HepG2 (cell line): Measurements from ENCODE around the gene KMT2B. TPM values are rescaled to one million over a fixed set of nuclear protein-coding genes. Genes with fewer than 3 reads are reported as not detected.

Experiments
- ATAC-seq: fragments of 200-7000 bp; cut with Tn5 transposase; 3 replicates; pipeline ENCODE4 v1.9.1; 2020; ENCODE audit warnings: mild to moderate bottlenecking, moderate library complexity
- BruUV-seq: library from RNA; stranded (reverse); fragments of 400-500 nt; replicated peaks from 2 replicates; lab custom pipeline; 2021; lab: Mats Ljungman, UMichigan
- CTCF ChIA-PET: fragments of 300-600 bp; formaldehyde crosslinking; extraction: SDS; loops from one replicate; lab custom pipeline; 2021; ENCODE audit warnings: low total read pairs, inconsistent platforms, low intra/inter-chr PET ratio; lab: Yijun Ruan, JAX
- POLR2A ChIA-PET: fragments of 350-600 bp; sonication (Branson Sonifier 250); formaldehyde crosslinking; loops from one replicate; lab custom pipeline; 2020; ENCODE audit warnings: antibody characterized with exemption, inconsistent platforms; lab: Yijun Ruan, JAX
- DNase-seq: peaks from one replicate; pipeline ENCODE4 v3.0.0-alpha.2; 2015; ENCODE audit warnings: low spot score
- FAIRE-seq: peaks from 3 replicates; lab custom pipeline; 2011; peaks lifted over from hg19 to GRCh38; lab: Jason Lieb, UNC
- H2AFZ ChIP-seq: one replicate; pipeline ENCODE4 v1.6.1; 2011; ENCODE audit warnings: low read length, inconsistent platforms
- H3K27ac ChIP-seq: fragments of 300-600 bp; 3 replicates; pipeline ENCODE4 v1.8.0; 2011; ENCODE audit warnings: mixed run types, mild to moderate bottlenecking, mixed read lengths, low read length, inconsistent platforms; ENCODE audit not compliant: insufficient read depth; ENCODE audit errors: extremely low read length
- H3K27me3 ChIP-seq, 2 experiments: fragments of 200-600 bp in 1 of 2; 2 replicates in 1 of 2; 3 replicates in 1 of 2; pipeline versions ENCODE4 v1.6.0 to v1.8.0; 2011; ENCODE audit warnings: low read length in 2 of 2, mild to moderate bottlenecking in 2 of 2, moderate library complexity in 2 of 2, inconsistent platforms in 1 of 2; ENCODE audit not compliant: insufficient read depth in 2 of 2, control insufficient read depth in 1 of 2
- H3K36me3 ChIP-seq, 2 experiments: fragments of 200-600 bp in 1 of 2; replicated peaks in 1 of 2; 2 replicates in 1 of 2; 3 replicates in 1 of 2; pipeline versions ENCODE4 v1.5.1 to v1.8.0; 2011; ENCODE audit warnings: low read length in 2 of 2, inconsistent platforms in 1 of 2; ENCODE audit not compliant: insufficient read depth in 2 of 2, control insufficient read depth in 1 of 2
- H3K4me1 ChIP-seq: 2 replicates; pipeline ENCODE4 v1.5.1; 2012; ENCODE audit warnings: low read length, inconsistent platforms; ENCODE audit not compliant: insufficient read depth
- H3K4me2 ChIP-seq: 2 replicates; pipeline ENCODE4 v1.6.0; 2011; ENCODE audit warnings: low read depth, low read length, inconsistent platforms
- H3K4me3 ChIP-seq, 3 experiments: fragments of 200-600 bp in 1 of 3; sonication (generic), shearing (Covaris generic) in 1 of 3; replicated peaks in 1 of 3; 2 replicates each; pipeline ENCODE4 v1.5.1; 2011 to 2016; ENCODE audit warnings: low read length in 3 of 3, inconsistent platforms in 2 of 3, low read depth in 2 of 3, mild to moderate bottlenecking in 2 of 3, control low read depth in 1 of 3, mixed read lengths in 1 of 3; ENCODE audit not compliant: insufficient read depth in 1 of 3
- H3K79me2 ChIP-seq: one replicate; pipeline ENCODE4 v1.6.1; 2011; ENCODE audit warnings: low read length, inconsistent platforms; ENCODE audit not compliant: insufficient read depth
- H3K9ac ChIP-seq: 2 replicates; pipeline ENCODE4 v1.6.0; 2011; ENCODE audit warnings: mild to moderate bottlenecking, low read depth, low read length, inconsistent platforms; ENCODE audit not compliant: insufficient read depth
- H3K9me3 ChIP-seq: 2 replicates; pipeline ENCODE4 v1.5.1; 2012; ENCODE audit warnings: mild to moderate bottlenecking, low read length
- H4K20me1 ChIP-seq: 2 replicates; pipeline ENCODE4 v1.6.0; 2011; ENCODE audit warnings: inconsistent platforms, mild to moderate bottlenecking, low read length, moderate library complexity; ENCODE audit not compliant: insufficient read depth
- AGO2 ChIP-seq: fragments of 200-400 bp; formaldehyde crosslinking; optimal IDR thresholded peaks from 2 replicates; pipeline ENCODE3; 2017; ENCODE audit warnings: mild to moderate bottlenecking, low read depth, low read length, moderate library complexity
- ARNT ChIP-seq: fragments of 450-650 bp; IDR thresholded peaks from 2 replicates; pipeline ENCODE4 v1.6.1; 2017
- ETV6 ChIP-seq: sonication (generic); formaldehyde crosslinking; conservative IDR thresholded peaks from 2 replicates; pipeline ENCODE4 v1.4.0; 2020; ENCODE audit warnings: missing genetic modification reagents
- JUNB ChIP-seq: sonication (generic); formaldehyde crosslinking; IDR thresholded peaks from 2 replicates; pipeline ENCODE4 v1.8.0; 2022; ENCODE audit warnings: missing genetic modification reagents, mild to moderate bottlenecking, borderline replicate concordance
- PBX2 ChIP-seq: IDR thresholded peaks from 2 replicates; pipeline ENCODE4 v1.6.1; 2016; ENCODE audit warnings: control low read depth
- RAD51 ChIP-seq: fragments of 450-650 bp; IDR thresholded peaks from 2 replicates; pipeline ENCODE4 v1.6.1; 2016; ENCODE audit warnings: borderline replicate concordance
- RBFOX2 ChIP-seq: fragments of 200-400 bp; formaldehyde crosslinking; IDR thresholded peaks from 2 replicates; pipeline ENCODE4 v1.6.1; 2017; ENCODE audit warnings: low read depth, mild to moderate bottlenecking, low read length
- RERE ChIP-seq: IDR thresholded peaks from 2 replicates; pipeline ENCODE4 v1.6.1; 2016; ENCODE audit warnings: low read depth, missing genetic modification reagents, missing compliant biosample characterization
- SKI ChIP-seq: fragments of 450-650 bp; IDR thresholded peaks from one replicate; pipeline ENCODE4 v1.6.1; 2018; ENCODE audit warnings: mild to moderate bottlenecking; ENCODE audit not compliant: partially characterized antibody
- SMAD3 ChIP-seq: sonication (generic); formaldehyde crosslinking; IDR thresholded peaks from 2 replicates; pipeline ENCODE4 v1.4.0; 2020; ENCODE audit warnings: missing genetic modification reagents
- ZFP36L2 ChIP-seq: sonication (generic); formaldehyde crosslinking; IDR thresholded peaks from 2 replicates; pipeline ENCODE4 v1.4.0; 2020; ENCODE audit warnings: missing genetic modification reagents
- WGBS: methylation state at CpG from one replicate; pipeline ENCODE4 v1.1.6; 2017; ENCODE audit warnings: low lambda C conversion rate; 5-methylcytosine and 5-hydroxymethylcytosine counted together
- in situ Hi-C: cut with HindIII; loops from 2 replicates; pipeline ENCODE4 v1.10.0; 2017; ENCODE audit warnings: low pct_unique_long_range_greater_than_20kb; ENCODE audit not compliant: extremely low pct_ligation_motif_present
- intact Hi-C: fragments of 100-400 bp; cut with micrococcal nuclease; formaldehyde crosslinking; loops from one replicate; pipeline ENCODE4 v1.10.0; 2022; ENCODE audit not compliant: unreplicated experiment
- polyA plus RNA-seq, 8 experiments: library from polyadenylated mRNA; depleted of rRNA in 3 of 8; stranded (reverse) in 7 of 8; unstranded in 1 of 8; fragments of >200 nt; fragmentation: Illumina TruSeq in 4 of 8; extraction: Trizol in 4 of 8; gene quantifications; 2 replicates each; pipeline versions ENCODE4 v1.2.1 to v1.2.3, GENCODE V29; 2011 to 2016; ENCODE audit warnings: low read depth in 4 of 8, missing spikeins in 1 of 8, mixed read lengths in 1 of 8; ENCODE audit not compliant: insufficient read depth in 1 of 8
- total RNA-seq, 5 experiments: library from RNA; depleted of rRNA; stranded (reverse); fragments of >200 nt; fragmentation: Illumina TruSeq; extraction: Trizol; gene quantifications; 2 replicates each; pipeline ENCODE4 v1.2.3, GENCODE V29; 2016; ENCODE audit warnings: low read depth in 1 of 5

KMT2B gene
- total and polyA plus RNA-seq, 2 of the 13 experiments (the other 11 are each of a cell fraction or from before 2014, with no cell fraction given) = 6.2 to 16.9 TPM

- in situ Hi-C loops (no loop called here), intact Hi-C loops (no loop called here)
- BruUV-seq = no TSS peak
- Histone ChIP-seq H3K27me3 (no peaks in the 10 kb centered on the region), H3K4me2 (no peak overlapping the region), H3K36me3 (peaks cover 36 to 58% of the 10 kb centered on the region in 2 experiments), H3K9ac (no peak overlapping the region), H3K79me2 (peaks cover 21% of the 10 kb centered on the region), H2AFZ (no peak overlapping the region), H3K27ac (no peak overlapping the region)
- 98% methylated on average over 10 of the region's 16 CpGs for WGBS
- DNase-seq = no peak
- POLR2A ChIA-PET = interaction anchor here (4.6 kb wide), 1 partner anchor 18 kb away, joined by 69 read pairs; no protein-coding TSS in a partner anchor
- no peak for TF ChIP-seq ARNT
- no peak for TF ChIP-seq JUNB (CRISPR knock-in tag)
- TF ChIP-seq ZFP36L2 (CRISPR knock-in tag) = no peak
- no peak for TF ChIP-seq SKI
- TF ChIP-seq PBX2 (CRISPR knock-in tag) = no peak
- TF ChIP-seq RBFOX2 = peak; percentile 68
- no peak for TF ChIP-seq RERE (CRISPR knock-in tag)
- TF ChIP-seq SMAD3 (CRISPR knock-in tag) = no peak
- peak; percentile 62 for TF ChIP-seq AGO2
- TF ChIP-seq ETV6 (CRISPR knock-in tag) = no peak
- TF ChIP-seq RAD51 = no peak
- TF ChIP-seq, all 625 proteins: peak for 2
- peaks cover 10% of the 10 kb centered on the region for H3K4me1 ChIP-seq
- peaks cover 8% of the 10 kb centered on the region for H4K20me1 ChIP-seq
- CTCF ChIA-PET = no interaction called here
- H3K9me3 ChIP-seq = no peaks in the 10 kb centered on the region
- H3K4me3 ChIP-seq = no peak overlapping the region
- ATAC-seq (no peak), FAIRE-seq (no peak)
Measured at GRCh38 chr19:35721374-35721773, 3.6 kb downstream of the KMT2B start.
